Measurements from ENCODE around the gene ABHD16A. TPM values are rescaled to one million over a fixed set of nuclear protein-coding genes. Genes with fewer than 3 reads are reported as not detected.

Gene ABHD16A
- total RNA-seq, 1 donor from 2014 or later = 54.7 TPM

- no peak for DNase-seq (ENCODE audit: low spot score)
- H3K27me3 Mint-ChIP-seq (ENCODE audit: unreplicated experiment) = peaks cover 2% of the 10 kb centered on the region
- no peaks in the 10 kb centered on the region for H3K9me3 Mint-ChIP-seq (ENCODE audit: unreplicated experiment)
- H3K4me3 Mint-ChIP-seq (ENCODE audit: unreplicated experiment) = peak overlapping the region; percentile 6
- peaks cover 19% of the 10 kb centered on the region for H3K4me1 Mint-ChIP-seq (ENCODE audit: unreplicated experiment)
- peak overlapping the region; percentile 87 for H3K27ac Mint-ChIP-seq (ENCODE audit: unreplicated experiment)
- peaks cover 5% of the 10 kb centered on the region for H3K36me3 Mint-ChIP-seq (ENCODE audit: low read depth, unreplicated experiment)
- TF ChIP-seq CTCF (IDR thresholded peaks at IDR 0.05; ENCODE audit: unreplicated experiment) = no peak
Measured at GRCh38 chr6:31744422-31744821, 41.3 kb upstream of the ABHD16A start.

GRCh38 chr6:31742894-31743293, 39.8 kb upstream of the ABHD16A start:
- Mint-ChIP-seq H3K27ac (ENCODE audit: unreplicated experiment) (no peak overlapping the region), H3K9me3 (ENCODE audit: unreplicated experiment) (no peaks in the 10 kb centered on the region), H3K36me3 (ENCODE audit: low read depth, unreplicated experiment) (peaks cover 5% of the 10 kb centered on the region), H3K27me3 (ENCODE audit: unreplicated experiment) (peaks cover 5% of the 10 kb centered on the region), H3K4me3 (ENCODE audit: unreplicated experiment) (no peak overlapping the region), H3K4me1 (ENCODE audit: unreplicated experiment) (peaks cover 34% of the 10 kb centered on the region)
- TF ChIP-seq CTCF (IDR thresholded peaks at IDR 0.05; ENCODE audit: unreplicated experiment) = no peak
- DNase-seq (ENCODE audit: low spot score) = no peak

- H3K27me3 Mint-ChIP-seq (ENCODE audit: unreplicated experiment) = peaks cover 9% of the 10 kb centered on the region
- H3K27ac Mint-ChIP-seq (ENCODE audit: unreplicated experiment) = peak overlapping the region; percentile 26
- H3K36me3 Mint-ChIP-seq (ENCODE audit: low read depth, unreplicated experiment) = peaks cover 5% of the 10 kb centered on the region
- H3K4me1 Mint-ChIP-seq (ENCODE audit: unreplicated experiment) = peaks cover 41% of the 10 kb centered on the region
- H3K4me3 Mint-ChIP-seq (ENCODE audit: unreplicated experiment) = no peak overlapping the region
- no peaks in the 10 kb centered on the region for H3K9me3 Mint-ChIP-seq (ENCODE audit: unreplicated experiment)
- no peak for DNase-seq (ENCODE audit: low spot score)
- no peak for TF ChIP-seq CTCF (IDR thresholded peaks at IDR 0.05; ENCODE audit: unreplicated experiment)
Measured at GRCh38 chr6:31741815-31742214, 38.7 kb upstream of the ABHD16A start.

GRCh38 chr6:31740397-31741223, 37.5 kb upstream of the ABHD16A start:
- Mint-ChIP-seq H3K4me1 (ENCODE audit: unreplicated experiment) (peaks cover 50% of the 10 kb centered on the region), H3K27ac (ENCODE audit: unreplicated experiment) (peak overlapping the region; percentile 48), H3K36me3 (ENCODE audit: low read depth, unreplicated experiment) (peaks cover 9% of the 10 kb centered on the region), H3K4me3 (ENCODE audit: unreplicated experiment) (peak overlapping the region; percentile 95), H3K9me3 (ENCODE audit: unreplicated experiment) (no peaks in the 10 kb centered on the region), H3K27me3 (ENCODE audit: unreplicated experiment) (peaks cover 12% of the 10 kb centered on the region)
- DNase-seq (ENCODE audit: low spot score) = no peak
- TF ChIP-seq CTCF (IDR thresholded peaks at IDR 0.05; ENCODE audit: unreplicated experiment) = no peak
